ENCODE data around the gene TCF7L1.

The TCF7L1 gene

DNA sequence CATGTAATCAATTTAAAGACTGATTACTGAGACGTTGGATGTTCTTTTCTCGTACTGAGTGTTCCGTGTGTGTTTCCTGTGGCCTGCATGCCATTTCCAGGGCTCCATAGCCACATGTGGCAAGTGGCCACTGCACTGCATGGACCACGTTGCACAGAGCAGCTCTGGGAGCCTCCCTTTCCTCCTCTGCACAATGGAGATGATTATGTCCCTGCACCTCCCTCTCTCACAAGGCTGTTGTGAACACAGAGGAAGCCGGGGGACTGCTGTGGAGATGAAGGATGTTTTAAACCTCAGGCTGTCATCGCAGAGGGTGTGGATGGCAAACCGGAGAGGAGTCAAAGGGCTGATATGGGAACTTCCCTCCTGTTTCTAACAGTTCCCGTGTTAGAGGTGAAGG lies 106.9 kb downstream of the TCF7L1 start:
- TF ChIP-seq, protein P1, sequence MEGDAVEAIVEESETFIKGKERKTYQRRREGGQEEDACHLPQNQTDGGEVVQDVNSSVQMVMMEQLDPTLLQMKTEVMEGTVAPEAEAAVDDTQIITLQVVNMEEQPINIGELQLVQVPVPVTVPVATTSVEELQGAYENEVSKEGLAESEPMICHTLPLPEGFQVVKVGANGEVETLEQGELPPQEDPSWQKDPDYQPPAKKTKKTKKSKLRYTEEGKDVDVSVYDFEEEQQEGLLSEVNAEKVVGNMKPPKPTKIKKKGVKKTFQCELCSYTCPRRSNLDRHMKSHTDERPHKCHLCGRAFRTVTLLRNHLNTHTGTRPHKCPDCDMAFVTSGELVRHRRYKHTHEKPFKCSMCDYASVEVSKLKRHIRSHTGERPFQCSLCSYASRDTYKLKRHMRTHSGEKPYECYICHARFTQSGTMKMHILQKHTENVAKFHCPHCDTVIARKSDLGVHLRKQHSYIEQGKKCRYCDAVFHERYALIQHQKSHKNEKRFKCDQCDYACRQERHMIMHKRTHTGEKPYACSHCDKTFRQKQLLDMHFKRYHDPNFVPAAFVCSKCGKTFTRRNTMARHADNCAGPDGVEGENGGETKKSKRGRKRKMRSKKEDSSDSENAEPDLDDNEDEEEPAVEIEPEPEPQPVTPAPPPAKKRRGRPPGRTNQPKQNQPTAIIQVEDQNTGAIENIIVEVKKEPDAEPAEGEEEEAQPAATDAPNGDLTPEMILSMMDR (IDR thresholded peaks at IDR 0.05) = no peak
- H3K27me3 ChIP-seq = peaks cover 24% of the 10 kb centered on the region

GRCh38 chr2:85242321-85242720 lies 109.1 kb downstream of the TCF7L1 start:
- no peak overlapping the region for H3K4me3 ChIP-seq (ENCODE audit: low read depth in 1 of 2, low read length in 1 of 2)
- H3K27me3 ChIP-seq = peaks cover 21% of the 10 kb centered on the region
- TF ChIP-seq, protein P1 (IDR thresholded peaks at IDR 0.05) = no peak
- no peaks in the 10 kb centered on the region for H3K36me3 ChIP-seq
- H3K4me1 ChIP-seq (ENCODE audit: control insufficient read depth in 1 of 2, insufficient read depth in 1 of 2, low read depth in 1 of 2, low read length in 1 of 2) = no peaks in the 10 kb centered on the region
- H3K9me3 ChIP-seq = no peaks in the 10 kb centered on the region
- H3K27ac ChIP-seq = no peak overlapping the region

More for the DNA sequence above, 106.9 kb downstream of the TCF7L1 start:
- H3K36me3 ChIP-seq = no peaks in the 10 kb centered on the region
- H3K4me1 ChIP-seq (ENCODE audit: control insufficient read depth in 1 of 2, insufficient read depth in 1 of 2, low read depth in 1 of 2, low read length in 1 of 2) = no peaks in the 10 kb centered on the region
- no peaks in the 10 kb centered on the region for H3K9me3 ChIP-seq
- no peak overlapping the region for H3K4me3 ChIP-seq (ENCODE audit: low read depth in 1 of 2, low read length in 1 of 2)
- H3K27ac ChIP-seq = no peak overlapping the region

DNA sequence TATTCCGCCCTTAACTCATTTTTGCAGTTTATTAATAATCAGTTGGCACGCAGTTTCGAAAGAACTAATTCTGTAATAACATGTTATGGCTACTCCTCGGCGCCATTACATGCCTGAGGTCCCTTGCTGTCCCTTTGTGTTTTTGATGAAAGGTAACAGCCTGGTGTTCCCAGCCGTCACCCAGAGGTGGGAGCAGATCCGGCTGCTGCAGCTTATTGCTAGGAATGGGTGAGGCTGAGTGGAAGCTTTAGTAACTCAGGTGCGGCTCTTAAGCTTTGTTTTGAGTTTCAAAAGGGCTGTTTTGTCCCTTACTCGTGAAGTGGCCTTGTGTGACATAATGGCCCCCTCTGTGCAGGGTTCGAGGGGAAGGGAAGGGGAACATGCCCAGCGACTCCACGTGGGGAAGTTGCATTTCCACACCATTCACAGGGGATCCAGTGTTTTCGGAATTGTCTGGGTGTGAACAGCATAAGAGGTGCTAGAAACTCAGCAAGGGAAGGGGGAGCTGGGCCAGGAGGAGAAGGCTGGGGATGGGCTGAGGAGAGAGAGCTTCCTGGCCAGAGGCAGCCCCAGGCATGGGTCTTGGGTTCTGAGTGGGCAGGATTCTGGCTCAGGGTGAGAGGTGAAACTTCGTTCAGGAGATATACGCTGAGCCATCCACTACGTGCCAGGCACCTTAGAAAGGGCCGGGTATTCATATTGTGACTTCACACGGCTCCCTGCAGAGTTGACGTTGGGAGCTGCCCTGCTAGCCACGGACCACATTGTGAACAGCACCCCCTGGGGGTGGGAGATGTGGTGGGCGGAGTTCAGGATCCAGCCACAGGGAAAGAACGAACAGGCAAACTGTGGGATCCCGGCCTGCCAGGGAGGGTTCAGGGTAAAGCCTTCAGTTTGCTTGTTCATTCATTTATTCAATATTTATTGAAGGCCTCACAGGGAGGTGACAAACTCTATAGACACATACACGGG lies 110.2 kb downstream of the TCF7L1 start:
- H3K27me3 ChIP-seq = peaks cover 10% of the 10 kb centered on the region

DNA sequence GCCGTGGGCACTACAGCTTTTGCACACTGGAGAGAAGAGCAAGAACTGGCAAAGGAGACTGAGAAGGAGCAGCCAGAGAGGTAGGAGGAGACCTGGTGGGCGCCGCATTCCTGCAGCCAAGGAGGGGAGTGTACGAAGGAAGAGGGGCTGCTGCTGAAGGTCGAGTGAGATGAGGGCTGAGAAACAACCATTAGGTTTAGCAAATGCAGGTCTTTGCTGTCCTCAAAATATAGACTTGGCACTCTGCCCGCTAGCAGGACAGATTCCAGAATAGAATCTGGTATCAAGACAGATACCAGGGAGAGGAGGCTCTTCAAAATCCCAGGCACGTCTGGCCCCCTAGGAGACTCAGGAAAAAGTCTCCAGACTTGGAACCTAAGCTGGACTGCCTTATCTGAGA lies 111.6 kb downstream of the TCF7L1 start:
- TF ChIP-seq, protein P1 (IDR thresholded peaks at IDR 0.05) = no peak
- Histone ChIP-seq H3K4me1 (ENCODE audit: control insufficient read depth in 1 of 2, insufficient read depth in 1 of 2, low read depth in 1 of 2, low read length in 1 of 2) (no peaks in the 10 kb centered on the region), H3K9me3 (no peaks in the 10 kb centered on the region), H3K36me3 (no peaks in the 10 kb centered on the region), H3K27me3 (no peaks in the 10 kb centered on the region), H3K4me3 (ENCODE audit: low read depth in 1 of 2, low read length in 1 of 2) (no peak overlapping the region), H3K27ac (no peak overlapping the region)

More for the DNA sequence above, 110.2 kb downstream of the TCF7L1 start:
- Histone ChIP-seq H3K4me3 (ENCODE audit: low read depth in 1 of 2, low read length in 1 of 2) (no peak overlapping the region), H3K27ac (no peak overlapping the region), H3K9me3 (no peaks in the 10 kb centered on the region), H3K36me3 (no peaks in the 10 kb centered on the region), H3K4me1 (ENCODE audit: control insufficient read depth in 1 of 2, insufficient read depth in 1 of 2, low read depth in 1 of 2, low read length in 1 of 2) (no peaks in the 10 kb centered on the region)
- TF ChIP-seq, protein P1 (IDR thresholded peaks at IDR 0.05) = no peak

DNA sequence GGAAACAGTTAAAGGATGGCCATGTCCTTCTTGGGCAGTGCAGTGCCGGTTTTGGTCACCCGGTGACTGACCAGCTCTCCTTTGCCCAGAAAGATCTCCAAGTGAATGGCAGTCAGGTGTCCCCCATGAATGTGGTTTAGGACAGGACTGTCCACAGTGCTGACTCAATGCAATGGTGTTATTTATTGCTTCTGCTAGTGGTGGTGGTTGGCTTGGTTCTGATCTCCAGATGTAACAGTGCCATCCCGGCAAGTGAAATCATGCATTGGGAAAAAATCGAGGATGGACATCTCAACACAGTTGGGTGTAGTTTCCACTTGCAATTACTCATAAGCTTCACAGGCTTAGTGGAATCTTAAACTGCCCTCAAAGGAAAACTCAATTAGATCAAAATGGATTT lies 112.7 kb downstream of the TCF7L1 start:
- Histone ChIP-seq H3K9me3 (no peaks in the 10 kb centered on the region), H3K27ac (no peak overlapping the region), H3K4me1 (ENCODE audit: control insufficient read depth in 1 of 2, insufficient read depth in 1 of 2, low read depth in 1 of 2, low read length in 1 of 2) (no peaks in the 10 kb centered on the region), H3K27me3 (no peaks in the 10 kb centered on the region), H3K36me3 (no peaks in the 10 kb centered on the region), H3K4me3 (ENCODE audit: low read depth in 1 of 2, low read length in 1 of 2) (no peak overlapping the region)
- TF ChIP-seq, protein P1 (IDR thresholded peaks at IDR 0.05) = no peak
